AG04450 (cell line): Measurements from ENCODE around the gene CLMP. TPM values are rescaled to one million over a fixed set of nuclear protein-coding genes. Genes with fewer than 3 reads are reported as not detected.

Experiments used
- CTCF ChIA-PET: fragments of 300-600, 350-600 bp; formaldehyde crosslinking; extraction: SDS; loops from one replicate; lab custom pipeline; 2022; ENCODE audit warnings: antibody characterized with exemption, inconsistent platforms; lab: Charles Lee
- POLR2A ChIA-PET: fragments of 350-600 bp; formaldehyde crosslinking; extraction: SDS; loops from one replicate; lab custom pipeline; 2021; ENCODE audit warnings: antibody characterized with exemption, inconsistent platforms; lab: Yijun Ruan, JAX
- DNase-seq: peaks from one replicate; pipeline ENCODE4 v3.0.0-alpha.2; 2011; ENCODE audit warnings: low read depth, low spot score
- H3K27ac ChIP-seq: one replicate; pipeline ENCODE4 v1.5.1; 2012; ENCODE audit warnings: low read depth, low read length, control low read depth
- H3K27me3 ChIP-seq: one replicate; pipeline ENCODE4 v1.6.0; 2012; ENCODE audit warnings: low read length; ENCODE audit not compliant: control insufficient read depth, insufficient read depth
- H3K4me3 ChIP-seq: 2 replicates; pipeline ENCODE4 v1.5.1; 2011; ENCODE audit warnings: mild to moderate bottlenecking, low read depth, low read length, control low read depth
- H3K9me3 ChIP-seq: 2 replicates; pipeline ENCODE4 v1.5.1; 2012; ENCODE audit warnings: low read length; ENCODE audit not compliant: control insufficient read depth, insufficient read depth
- polyA plus RNA-seq: library from polyadenylated mRNA; depleted of rRNA; stranded (reverse); fragments of >200 nt; gene quantifications from 2 replicates; pipeline ENCODE4 v1.2.3, GENCODE V29; 2011
- TF ChIP-seq, protein P1 (sequence below): IDR thresholded peaks from 2 replicates; pipeline ENCODE4 v1.5.1; 2011; ENCODE audit warnings: low read depth, low read length, control low read depth, inconsistent platforms

The CLMP gene
- polyA plus RNA-seq, 1 experiment = 288 TPM

DNA sequence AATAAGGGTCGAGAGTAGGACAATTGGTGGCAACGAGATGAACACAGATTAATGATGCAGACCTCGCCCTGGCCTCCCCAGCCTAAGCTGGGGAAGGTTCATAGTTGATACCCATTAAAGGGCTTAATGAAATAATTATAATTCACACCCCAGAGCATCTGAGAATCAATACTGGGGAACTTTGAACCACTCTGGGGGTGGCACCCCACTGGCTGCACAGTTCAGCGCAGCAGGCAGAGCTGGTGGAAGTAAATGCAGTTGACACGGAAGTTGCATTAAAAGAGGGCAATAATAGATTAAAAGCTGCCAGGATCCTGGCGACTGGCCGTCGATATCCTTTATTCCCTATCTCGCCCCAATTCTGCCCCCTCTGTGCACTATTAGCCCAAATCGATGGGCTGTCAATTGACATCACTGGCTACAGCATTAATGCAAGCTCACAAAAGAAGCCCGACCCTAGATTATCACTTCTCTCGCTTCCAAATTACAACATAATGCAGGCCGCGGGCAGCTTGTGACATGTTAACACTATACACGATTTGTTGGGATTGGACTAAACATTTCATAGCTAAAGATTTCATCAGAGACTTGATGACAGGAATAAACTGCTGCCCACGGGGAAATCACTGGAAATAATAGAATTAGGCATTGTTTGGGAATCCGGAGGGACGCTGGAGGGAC, 147.6 kb downstream of the CLMP start:
- ChIA-PET CTCF (interaction anchor here (0.9 to 2.5 kb wide), 5 partner anchors 10 to 214 kb away, joined by 3 to 9 read pairs (median 5); no protein-coding TSS in a partner anchor), POLR2A (no interaction called here)
- Histone ChIP-seq H3K4me3 (no peak overlapping the region), H3K27me3 (peaks cover 10% of the 10 kb centered on the region), H3K9me3 (no peaks in the 10 kb centered on the region), H3K27ac (no peak overlapping the region)
- TF ChIP-seq, protein P1, sequence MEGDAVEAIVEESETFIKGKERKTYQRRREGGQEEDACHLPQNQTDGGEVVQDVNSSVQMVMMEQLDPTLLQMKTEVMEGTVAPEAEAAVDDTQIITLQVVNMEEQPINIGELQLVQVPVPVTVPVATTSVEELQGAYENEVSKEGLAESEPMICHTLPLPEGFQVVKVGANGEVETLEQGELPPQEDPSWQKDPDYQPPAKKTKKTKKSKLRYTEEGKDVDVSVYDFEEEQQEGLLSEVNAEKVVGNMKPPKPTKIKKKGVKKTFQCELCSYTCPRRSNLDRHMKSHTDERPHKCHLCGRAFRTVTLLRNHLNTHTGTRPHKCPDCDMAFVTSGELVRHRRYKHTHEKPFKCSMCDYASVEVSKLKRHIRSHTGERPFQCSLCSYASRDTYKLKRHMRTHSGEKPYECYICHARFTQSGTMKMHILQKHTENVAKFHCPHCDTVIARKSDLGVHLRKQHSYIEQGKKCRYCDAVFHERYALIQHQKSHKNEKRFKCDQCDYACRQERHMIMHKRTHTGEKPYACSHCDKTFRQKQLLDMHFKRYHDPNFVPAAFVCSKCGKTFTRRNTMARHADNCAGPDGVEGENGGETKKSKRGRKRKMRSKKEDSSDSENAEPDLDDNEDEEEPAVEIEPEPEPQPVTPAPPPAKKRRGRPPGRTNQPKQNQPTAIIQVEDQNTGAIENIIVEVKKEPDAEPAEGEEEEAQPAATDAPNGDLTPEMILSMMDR = no peak
- no peak for DNase-seq

DNA sequence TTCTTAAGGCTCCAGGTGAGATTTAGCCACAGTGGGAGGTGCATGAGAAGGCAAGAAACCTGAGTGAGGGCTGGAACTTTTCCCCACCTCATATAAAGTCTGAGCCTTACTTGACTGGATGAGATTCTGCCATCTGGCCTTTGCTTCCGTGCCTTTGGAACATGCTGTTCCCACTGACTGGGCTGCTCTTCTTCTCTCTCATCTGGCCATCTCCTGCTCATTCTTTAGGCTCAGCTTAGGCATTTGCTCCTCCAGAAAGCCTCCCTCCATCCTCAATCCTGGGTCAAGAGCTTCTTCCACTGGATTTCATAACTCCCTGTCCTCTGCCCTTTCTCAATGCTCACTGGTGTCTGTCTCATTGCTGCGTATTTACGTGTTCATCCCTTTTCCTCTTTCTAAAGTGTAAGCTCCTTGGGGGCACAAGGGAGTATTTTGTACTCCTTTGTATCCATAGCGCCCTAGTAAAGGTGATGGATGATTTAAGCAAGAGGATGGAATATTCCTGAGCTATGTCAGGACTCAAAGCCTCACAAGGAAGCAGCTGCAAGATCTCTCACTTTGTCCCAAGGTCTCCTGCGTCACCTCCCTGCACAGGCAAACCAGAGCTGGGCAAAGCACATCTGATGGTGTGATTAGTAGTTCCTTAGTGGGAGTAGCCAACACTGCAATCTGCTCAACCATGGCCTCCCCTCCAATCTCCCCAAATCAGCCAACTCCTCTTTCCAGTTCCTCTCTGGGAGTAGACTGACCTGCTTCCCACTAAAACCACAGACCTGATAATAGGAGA, 148.4 kb downstream of the CLMP start:
- no peak overlapping the region for H3K27ac ChIP-seq
- peaks cover 10% of the 10 kb centered on the region for H3K27me3 ChIP-seq
- ChIA-PET POLR2A (no interaction called here), CTCF (interaction anchor here (0.8 to 2.5 kb wide), 6 partner anchors 8 to 215 kb away, joined by 3 to 9 read pairs (median 5); no protein-coding TSS in a partner anchor)
- no peak for DNase-seq
- H3K4me3 ChIP-seq = no peak overlapping the region
- H3K9me3 ChIP-seq = no peaks in the 10 kb centered on the region
- TF ChIP-seq, protein P1 = no peak

DNA sequence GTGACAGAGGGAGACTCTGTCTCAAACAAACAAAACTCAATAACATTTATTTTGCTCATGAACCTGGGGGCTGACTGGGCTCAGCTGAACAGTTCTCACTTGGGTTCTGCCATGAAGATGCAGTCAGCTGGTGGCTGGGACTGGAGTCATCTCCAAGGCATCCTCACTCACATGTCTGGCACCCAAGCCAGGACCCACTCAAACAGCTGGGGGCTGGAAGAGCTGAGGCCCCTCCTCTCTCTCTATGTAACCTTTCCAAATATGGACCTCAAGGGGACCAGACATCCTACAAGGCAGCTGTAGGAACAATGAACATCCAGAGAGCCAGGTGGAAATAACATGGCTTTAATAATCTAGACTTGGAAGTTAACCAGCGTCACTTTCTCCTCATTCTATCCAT, 149.9 kb downstream of the CLMP start:
- Histone ChIP-seq H3K4me3 (no peak overlapping the region), H3K27me3 (peaks cover 10% of the 10 kb centered on the region), H3K9me3 (no peaks in the 10 kb centered on the region), H3K27ac (no peak overlapping the region)
- POLR2A ChIA-PET = no interaction called here
- no peak for DNase-seq
- TF ChIP-seq, protein P1 = no peak
- CTCF ChIA-PET = interaction anchor here (0.7 to 1.7 kb wide), 5 partner anchors 9 to 430 kb away, joined by 3 to 16 read pairs (median 6); no protein-coding TSS in a partner anchor

DNA sequence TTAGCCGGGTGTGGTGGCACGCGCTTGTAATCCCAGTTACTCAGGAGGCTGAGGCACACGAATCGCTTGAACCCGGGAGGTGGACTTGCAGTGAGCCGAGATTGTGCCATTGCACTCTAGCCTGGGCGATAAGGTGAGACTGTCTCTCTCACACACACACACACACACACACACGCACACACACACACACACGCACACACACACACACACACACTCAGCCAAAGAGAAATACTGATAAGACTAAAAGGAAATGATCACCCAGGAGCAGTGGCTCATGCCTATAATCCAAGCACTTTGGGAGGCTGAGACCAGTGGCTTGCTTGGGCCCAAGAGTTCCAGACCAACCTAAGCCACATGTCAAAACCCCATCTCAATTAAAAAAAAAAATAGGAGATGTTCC, 153.9 kb downstream of the CLMP start:
- peaks cover 2% of the 10 kb centered on the region for H3K27me3 ChIP-seq
- H3K9me3 ChIP-seq = no peaks in the 10 kb centered on the region
- H3K4me3 ChIP-seq = no peak overlapping the region
- CTCF ChIA-PET = no interaction called here
- TF ChIP-seq, protein P1 = no peak
- POLR2A ChIA-PET = interaction anchor here (0.6 kb wide), 1 partner anchor 19 kb away, joined by 3 read pairs; no protein-coding TSS in a partner anchor
- DNase-seq = no peak
- no peak overlapping the region for H3K27ac ChIP-seq

DNA sequence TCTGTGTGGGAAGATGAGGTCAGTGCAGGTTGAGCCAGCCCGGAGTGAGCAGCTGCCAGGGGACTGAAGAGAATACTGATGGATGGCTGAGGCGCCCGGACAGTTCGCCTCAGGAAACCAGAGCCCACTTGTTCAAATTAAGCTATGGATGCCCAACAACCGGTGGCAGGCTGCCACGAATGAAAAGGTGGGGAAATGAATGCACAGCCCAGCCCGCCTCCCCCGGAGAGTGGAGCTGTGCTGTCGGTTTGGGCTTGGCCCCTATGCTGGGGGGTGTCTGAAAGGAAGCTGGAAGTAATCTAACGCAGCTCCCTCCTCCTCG, 155.0 kb downstream of the CLMP start:
- TF ChIP-seq, protein P1 = no peak
- DNase-seq = no peak

More for the DNA sequence above, 155.0 kb downstream of the CLMP start:
- Histone ChIP-seq H3K27me3 (peaks cover 2% of the 10 kb centered on the region), H3K9me3 (no peaks in the 10 kb centered on the region), H3K4me3 (no peak overlapping the region), H3K27ac (no peak overlapping the region)
- ChIA-PET POLR2A (no interaction called here), CTCF (interaction anchor here (1.2 to 1.3 kb wide), 2 partner anchors 17 to 221 kb away, joined by 4 read pairs; no protein-coding TSS in a partner anchor)
